T-helper 2 cell treated with Interferon-gamma antibody and Interleukin-4, amounts not matched to agents 5 μg/mL and 100 μg/mL, for 36 hours (primary cell): ENCODE results near the gene LRRC10B.

Experiments used
- DNase-seq: peaks from one replicate; pipeline ENCODE4 v3.0.0; 2021; ENCODE audit warnings: low spot score
- H3K27ac Mint-ChIP-seq: one replicate; pipeline ENCODE4 v1.8.0; 2021; ENCODE audit warnings: mild to moderate bottlenecking, mixed read lengths
- H3K27me3 Mint-ChIP-seq: one replicate; pipeline ENCODE4 v1.8.0; 2021; ENCODE audit warnings: low read depth, mixed read lengths
- H3K36me3 Mint-ChIP-seq: one replicate; pipeline ENCODE4 v1.8.0; 2021; ENCODE audit warnings: low read depth, mixed read lengths
- H3K4me1 Mint-ChIP-seq: one replicate; pipeline ENCODE4 v1.8.0; 2021; ENCODE audit warnings: low read depth, mixed read lengths
- H3K4me3 Mint-ChIP-seq: one replicate; pipeline ENCODE4 v1.8.0; 2022; ENCODE audit warnings: mild to moderate bottlenecking, moderate library complexity, mixed read lengths
- H3K9me3 Mint-ChIP-seq: one replicate; pipeline ENCODE4 v1.8.0; 2021; ENCODE audit warnings: mixed read lengths

The LRRC10B gene

GRCh38 chr11:61546663-61547062 lies 38.1 kb downstream of the LRRC10B start:
- H3K36me3 Mint-ChIP-seq: no peaks in the 10 kb centered on the region
- H3K27ac Mint-ChIP-seq: no peak overlapping the region
- H3K9me3 Mint-ChIP-seq: no peaks in the 10 kb centered on the region
- H3K4me1 Mint-ChIP-seq: no peaks in the 10 kb centered on the region
- no peak for DNase-seq
- H3K27me3 Mint-ChIP-seq: no peaks in the 10 kb centered on the region
- H3K4me3 Mint-ChIP-seq: no peak overlapping the region

- H3K4me3 Mint-ChIP-seq: no peak overlapping the region
- H3K27me3 Mint-ChIP-seq: no peaks in the 10 kb centered on the region
- H3K4me1 Mint-ChIP-seq: no peaks in the 10 kb centered on the region
- H3K27ac Mint-ChIP-seq: no peak overlapping the region
- no peak for DNase-seq
- no peaks in the 10 kb centered on the region for H3K9me3 Mint-ChIP-seq
- no peaks in the 10 kb centered on the region for H3K36me3 Mint-ChIP-seq
These were observed 38.7 kb downstream of the LRRC10B start for GRCh38 chr11:61547246-61547645.

- Mint-ChIP-seq H3K9me3 (no peaks in the 10 kb centered on the region), H3K36me3 (no peaks in the 10 kb centered on the region), H3K4me3 (no peak overlapping the region), H3K27ac (no peak overlapping the region), H3K4me1 (no peaks in the 10 kb centered on the region), H3K27me3 (peaks cover 12% of the 10 kb centered on the region)
- DNase-seq: no peak
These were observed 40.6 kb downstream of the LRRC10B start for GRCh38 chr11:61549177-61549576.

- H3K27me3 Mint-ChIP-seq: peaks cover 18% of the 10 kb centered on the region
- no peaks in the 10 kb centered on the region for H3K4me1 Mint-ChIP-seq
These were observed 41.4 kb downstream of the LRRC10B start for GRCh38 chr11:61549662-61550568.

GRCh38 chr11:61550665-61551227 lies 42.2 kb downstream of the LRRC10B start:
- H3K36me3 Mint-ChIP-seq: no peaks in the 10 kb centered on the region
- no peak overlapping the region for H3K27ac Mint-ChIP-seq
- no peak for DNase-seq
- no peak overlapping the region for H3K4me3 Mint-ChIP-seq
- H3K27me3 Mint-ChIP-seq: peaks cover 22% of the 10 kb centered on the region
- H3K4me1 Mint-ChIP-seq: no peaks in the 10 kb centered on the region
- H3K9me3 Mint-ChIP-seq: no peaks in the 10 kb centered on the region

More at GRCh38 chr11:61549662-61550568, 41.4 kb downstream of the LRRC10B start:
- Mint-ChIP-seq H3K9me3 (no peaks in the 10 kb centered on the region), H3K36me3 (no peaks in the 10 kb centered on the region), H3K27ac (no peak overlapping the region), H3K4me3 (no peak overlapping the region)
- DNase-seq: no peak

GRCh38 chr11:61551634-61552033 lies 43.1 kb downstream of the LRRC10B start:
- Mint-ChIP-seq H3K4me1 (no peaks in the 10 kb centered on the region), H3K9me3 (no peaks in the 10 kb centered on the region), H3K27ac (no peak overlapping the region), H3K27me3 (peaks cover 31% of the 10 kb centered on the region), H3K36me3 (no peaks in the 10 kb centered on the region), H3K4me3 (no peak overlapping the region)
- DNase-seq: no peak

GRCh38 chr11:61552108-61552635 lies 43.6 kb downstream of the LRRC10B start:
- Mint-ChIP-seq H3K4me3 (no peak overlapping the region), H3K27me3 (peaks cover 35% of the 10 kb centered on the region), H3K4me1 (no peaks in the 10 kb centered on the region), H3K27ac (no peak overlapping the region), H3K9me3 (no peaks in the 10 kb centered on the region), H3K36me3 (no peaks in the 10 kb centered on the region)
- no peak for DNase-seq

GRCh38 chr11:61553373-61554171 lies 45.0 kb downstream of the LRRC10B start:
- no peak overlapping the region for H3K27ac Mint-ChIP-seq
- H3K36me3 Mint-ChIP-seq: no peaks in the 10 kb centered on the region
- no peak for DNase-seq
- H3K4me1 Mint-ChIP-seq: no peaks in the 10 kb centered on the region
- H3K4me3 Mint-ChIP-seq: no peak overlapping the region
- H3K27me3 Mint-ChIP-seq: peaks cover 39% of the 10 kb centered on the region
- no peaks in the 10 kb centered on the region for H3K9me3 Mint-ChIP-seq

GRCh38 chr11:61554172-61554988 lies 45.8 kb downstream of the LRRC10B start:
- Mint-ChIP-seq H3K36me3 (no peaks in the 10 kb centered on the region), H3K4me1 (no peaks in the 10 kb centered on the region), H3K9me3 (no peaks in the 10 kb centered on the region), H3K27me3 (peaks cover 41% of the 10 kb centered on the region), H3K27ac (no peak overlapping the region), H3K4me3 (no peak overlapping the region)
- DNase-seq: peak; percentile 21

GRCh38 chr11:61555051-61555969 lies 46.8 kb downstream of the LRRC10B start:
- Mint-ChIP-seq H3K4me1 (no peaks in the 10 kb centered on the region), H3K36me3 (no peaks in the 10 kb centered on the region), H3K4me3 (no peak overlapping the region), H3K9me3 (no peaks in the 10 kb centered on the region), H3K27ac (no peak overlapping the region), H3K27me3 (peaks cover 44% of the 10 kb centered on the region)
- DNase-seq: no peak

- H3K9me3 Mint-ChIP-seq: no peaks in the 10 kb centered on the region
- H3K4me1 Mint-ChIP-seq: no peaks in the 10 kb centered on the region
- DNase-seq: no peak
- H3K27ac Mint-ChIP-seq: no peak overlapping the region
- H3K27me3 Mint-ChIP-seq: peaks cover 44% of the 10 kb centered on the region
- no peaks in the 10 kb centered on the region for H3K36me3 Mint-ChIP-seq
- no peak overlapping the region for H3K4me3 Mint-ChIP-seq
These were observed 47.4 kb downstream of the LRRC10B start for GRCh38 chr11:61555978-61556377.

GRCh38 chr11:61556621-61557020 lies 48.1 kb downstream of the LRRC10B start:
- peaks cover 44% of the 10 kb centered on the region for H3K27me3 Mint-ChIP-seq
- no peak overlapping the region for H3K4me3 Mint-ChIP-seq
- no peaks in the 10 kb centered on the region for H3K36me3 Mint-ChIP-seq
- no peaks in the 10 kb centered on the region for H3K9me3 Mint-ChIP-seq
- no peak overlapping the region for H3K27ac Mint-ChIP-seq
- H3K4me1 Mint-ChIP-seq: no peaks in the 10 kb centered on the region
- no peak for DNase-seq
